GM19043 (cell line): ENCODE measurements around the gene THRB.

Experiments used
- ATAC-seq: cut with Tn5 transposase; IDR thresholded peaks from one replicate; pipeline ENCODE4 v1.9.1; 2021; ENCODE audit warnings: low read depth; ENCODE audit not compliant: unreplicated experiment

THRB gene

GRCh38 chr3:24492971-24493551, 1.6 kb downstream of the THRB start:
- ATAC-seq = no peak

- no peak for ATAC-seq
Measured at GRCh38 chr3:24490151-24490550, 4.5 kb downstream of the THRB start.

GRCh38 chr3:24487325-24488262, 7.1 kb downstream of the THRB start:
- no peak for ATAC-seq

GRCh38 chr3:24485511-24485910, 9.1 kb downstream of the THRB start:
- ATAC-seq = no peak

- no peak for ATAC-seq
Measured at GRCh38 chr3:24483873-24484272, 10.8 kb downstream of the THRB start.

- ATAC-seq = no peak
Measured at GRCh38 chr3:24482096-24482705, 12.4 kb downstream of the THRB start.

- no peak for ATAC-seq
Measured at GRCh38 chr3:24481193-24481592, 13.5 kb downstream of the THRB start.

GRCh38 chr3:24480497-24480896, 14.2 kb downstream of the THRB start:
- no peak for ATAC-seq

- no peak for ATAC-seq
Measured at GRCh38 chr3:24479816-24480215, 14.8 kb downstream of the THRB start.

- no peak for ATAC-seq
Measured at GRCh38 chr3:24476871-24477656, 17.6 kb downstream of the THRB start.

GRCh38 chr3:24475925-24476324, 18.7 kb downstream of the THRB start:
- no peak for ATAC-seq

GRCh38 chr3:24474862-24475261, 19.8 kb downstream of the THRB start:
- no peak for ATAC-seq

GRCh38 chr3:24472358-24472757, 22.3 kb downstream of the THRB start:
- ATAC-seq = no peak

- ATAC-seq = no peak
Measured at GRCh38 chr3:24471486-24471885, 23.2 kb downstream of the THRB start.

GRCh38 chr3:24470277-24470676, 24.4 kb downstream of the THRB start:
- ATAC-seq = no peak

- no peak for ATAC-seq
Measured at GRCh38 chr3:24464389-24464788, 30.3 kb downstream of the THRB start.

- no peak for ATAC-seq
Measured at GRCh38 chr3:24462737-24463136, 31.9 kb downstream of the THRB start.

GRCh38 chr3:24460974-24461373, 33.7 kb downstream of the THRB start:
- no peak for ATAC-seq

- ATAC-seq = no peak
Measured at GRCh38 chr3:24457719-24458118, 36.9 kb downstream of the THRB start.

GRCh38 chr3:24454856-24455255, 39.8 kb downstream of the THRB start:
- ATAC-seq = no peak

- ATAC-seq = no peak
Measured at GRCh38 chr3:24454393-24454792, 40.3 kb downstream of the THRB start.
